HG02852 (cell line): ENCODE measurements around the gene DSCAML1.

ENCODE experiments used
- ATAC-seq: cut with Tn5 transposase; IDR thresholded peaks from one replicate; pipeline ENCODE4 v1.9.1; 2021; ENCODE audit warnings: mild to moderate bottlenecking, moderate library complexity; ENCODE audit not compliant: unreplicated experiment

The DSCAML1 gene

GRCh38 chr11:117702946-117703598, 93.9 kb downstream of the DSCAML1 start:
- no peak for ATAC-seq

- no peak for ATAC-seq
Measured at GRCh38 chr11:117701781-117702180, 95.2 kb downstream of the DSCAML1 start.

DNA sequence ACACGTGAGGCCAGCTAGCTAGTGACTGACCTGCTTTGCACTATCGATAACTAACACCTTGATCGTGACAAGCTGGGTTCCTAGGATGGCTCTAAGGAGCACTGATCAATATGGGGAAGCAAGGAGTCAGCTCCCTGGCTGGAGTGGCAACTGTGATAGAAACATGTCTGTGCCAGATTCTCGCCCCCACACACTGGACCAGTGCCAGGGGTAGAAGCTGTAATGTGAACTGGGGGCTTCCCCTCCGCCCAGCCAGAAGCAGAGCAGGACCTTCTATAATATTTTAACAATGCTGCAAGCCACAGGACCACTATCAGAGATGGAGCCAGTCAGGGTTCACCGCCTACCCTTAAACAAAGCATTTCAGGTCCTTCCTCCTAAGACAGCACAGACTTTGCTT, 96.5 kb downstream of the DSCAML1 start:
- no peak for ATAC-seq

GRCh38 chr11:117697319-117697718, 99.7 kb downstream of the DSCAML1 start:
- ATAC-seq: no peak

DNA sequence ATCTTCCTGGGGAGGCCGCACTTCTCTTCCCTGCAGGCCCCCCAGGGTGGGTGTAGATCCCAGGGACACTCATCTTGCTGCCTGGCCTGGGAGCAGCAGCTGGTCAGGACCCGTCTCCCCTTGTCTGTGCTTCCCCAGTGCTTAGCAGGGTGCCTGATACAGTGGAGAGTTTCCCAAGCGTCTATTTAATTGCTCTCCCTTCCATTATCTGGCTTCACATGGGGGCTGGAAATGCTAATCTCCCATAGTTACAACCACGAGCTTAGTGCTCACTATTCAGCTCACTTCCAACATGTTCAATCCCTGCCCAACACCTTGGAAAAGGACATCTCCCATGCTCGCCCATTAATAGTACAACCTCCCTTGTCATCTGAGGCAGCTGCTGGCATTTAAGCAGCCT, 100.5 kb downstream of the DSCAML1 start:
- no peak for ATAC-seq

DNA sequence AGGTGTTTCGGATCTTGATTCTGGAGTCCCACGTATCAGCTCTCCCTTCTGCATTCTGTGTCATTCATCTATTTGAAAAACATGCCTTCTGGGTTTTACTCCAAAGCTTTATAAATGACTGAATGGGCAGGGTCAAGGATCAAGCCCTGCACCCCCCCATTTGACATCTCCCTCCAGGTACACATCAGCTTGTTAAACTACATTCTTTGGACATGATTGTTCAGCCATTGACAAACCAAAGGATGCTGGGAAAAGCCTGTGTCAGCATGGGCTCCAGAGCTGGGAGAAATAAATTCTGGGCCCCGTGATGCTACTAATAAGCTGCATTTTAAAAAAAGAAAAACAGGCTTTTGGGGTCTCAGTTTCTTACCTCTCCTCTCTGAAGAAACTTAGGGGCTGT, 103.7 kb downstream of the DSCAML1 start:
- no peak for ATAC-seq

GRCh38 chr11:117691516-117691915, 105.5 kb downstream of the DSCAML1 start:
- ATAC-seq: no peak

DNA sequence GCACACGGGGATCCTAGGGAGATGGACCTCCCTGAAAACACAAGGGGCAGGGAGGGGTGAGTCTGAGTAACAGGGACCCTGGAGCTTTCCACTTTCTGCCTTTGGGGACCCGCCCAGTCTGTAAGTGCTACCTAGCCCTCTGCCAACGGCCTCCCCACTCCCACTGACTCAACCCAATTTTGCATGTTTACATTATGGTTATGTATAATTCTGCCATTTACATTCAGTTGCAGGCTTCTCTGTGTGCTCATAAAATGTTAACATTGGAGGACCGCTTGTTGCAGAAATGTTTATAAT, 105.8 kb downstream of the DSCAML1 start:
- ATAC-seq: no peak

DNA sequence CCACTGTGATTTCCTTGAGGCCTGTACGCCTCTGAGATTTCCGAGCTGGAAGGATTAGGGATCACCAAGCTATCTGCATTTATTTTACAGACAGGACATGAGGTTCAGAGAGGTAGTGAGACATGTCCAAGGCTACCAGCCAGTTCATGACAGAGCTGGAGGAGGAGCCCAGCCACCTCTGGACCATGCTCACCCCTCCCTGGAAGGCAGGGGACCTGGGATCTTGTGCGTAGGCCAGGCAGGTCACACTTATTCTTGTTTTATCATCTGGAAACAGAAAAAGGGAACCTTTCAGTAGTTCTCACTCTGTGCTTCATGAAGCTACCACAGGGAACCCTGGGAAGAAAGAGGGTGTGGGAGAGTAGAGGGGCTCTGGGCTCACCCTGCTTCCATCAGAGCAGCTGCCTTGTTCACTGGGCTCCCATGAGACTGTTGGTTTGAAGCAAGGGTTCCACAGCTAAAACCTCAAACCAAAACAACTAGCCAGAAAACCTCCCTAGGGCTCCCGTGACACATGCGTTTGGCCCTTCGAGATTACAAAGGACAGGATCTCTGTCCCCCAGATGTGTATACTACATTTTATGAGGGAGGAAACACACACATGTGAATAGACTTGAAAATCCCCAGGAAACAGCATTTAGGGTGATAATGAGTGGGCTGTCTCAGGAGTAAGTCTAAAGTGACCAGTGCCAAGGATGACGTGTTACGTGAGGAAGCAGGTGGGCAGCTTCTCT, 106.4 kb downstream of the DSCAML1 start:
- ATAC-seq: no peak

DNA sequence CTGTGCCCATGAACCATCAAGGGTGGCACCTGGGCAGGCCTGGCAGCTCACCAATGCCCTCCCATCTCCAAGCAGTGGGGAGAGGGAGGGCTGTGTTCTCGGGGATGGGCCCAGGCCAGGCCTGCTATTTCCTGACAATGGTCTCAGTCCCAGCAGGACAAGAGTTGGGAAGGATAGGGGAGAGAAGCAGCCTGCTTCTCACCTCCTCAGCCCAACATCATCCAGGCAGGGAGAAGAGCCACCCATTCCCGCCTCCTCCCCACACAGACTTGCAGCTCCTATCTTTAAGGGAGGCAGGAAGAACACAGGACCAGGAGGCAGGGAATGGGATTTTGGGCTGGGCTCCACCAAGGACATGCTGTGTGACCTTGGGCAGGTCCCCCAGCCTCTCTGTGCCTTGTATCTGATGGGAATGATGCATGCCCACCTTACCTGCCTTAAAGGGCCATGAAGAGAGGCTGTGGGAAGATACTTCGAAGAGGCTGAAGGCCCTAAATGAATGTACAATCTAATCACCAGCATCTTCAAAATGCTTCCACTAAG, 108.7 kb downstream of the DSCAML1 start:
- no peak for ATAC-seq

- no peak for ATAC-seq
Measured at GRCh38 chr11:117687776-117688175, 109.2 kb downstream of the DSCAML1 start.

GRCh38 chr11:117686711-117687110, 110.3 kb downstream of the DSCAML1 start:
- no peak for ATAC-seq

DNA sequence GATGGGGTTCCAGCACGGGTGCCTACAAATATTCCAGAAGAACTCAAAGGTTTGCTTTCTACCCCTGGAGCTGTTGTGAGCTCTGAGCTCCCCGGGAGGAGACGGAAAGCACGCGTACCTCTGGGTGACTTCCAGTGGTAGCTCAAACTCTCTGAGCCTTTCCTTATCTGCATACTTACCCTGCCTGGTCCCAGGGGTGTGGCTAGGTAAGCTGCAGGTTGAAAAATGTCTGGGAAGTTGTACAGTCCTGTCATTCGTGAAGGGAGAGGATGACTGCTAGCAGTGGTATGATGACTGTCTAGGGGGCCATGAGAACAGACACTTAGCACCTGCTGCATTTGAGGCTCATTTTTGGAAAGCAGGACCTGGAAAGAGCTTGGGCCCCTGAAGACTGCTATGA, 111.5 kb downstream of the DSCAML1 start:
- ATAC-seq: no peak

DNA sequence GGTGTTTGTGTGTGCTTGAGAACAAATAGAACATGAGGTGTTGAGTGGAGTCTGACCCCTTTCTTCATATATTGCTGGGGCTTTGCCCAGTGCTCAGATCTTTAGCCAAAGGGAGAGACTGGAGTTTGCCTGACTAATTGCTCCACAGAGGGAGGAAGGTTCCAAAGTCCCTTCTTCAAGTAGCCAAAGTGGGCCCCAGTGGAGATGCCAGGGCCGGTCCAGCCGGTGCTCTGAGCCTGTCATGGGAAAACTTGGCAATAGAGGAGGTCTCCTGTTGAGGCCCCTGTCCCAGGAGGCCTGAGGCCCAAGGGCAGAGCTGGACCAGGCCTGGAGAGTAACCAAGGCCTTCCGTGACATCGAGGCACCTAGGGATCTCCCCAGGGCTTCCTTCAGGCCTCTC, 112.3 kb downstream of the DSCAML1 start:
- no peak for ATAC-seq

DNA sequence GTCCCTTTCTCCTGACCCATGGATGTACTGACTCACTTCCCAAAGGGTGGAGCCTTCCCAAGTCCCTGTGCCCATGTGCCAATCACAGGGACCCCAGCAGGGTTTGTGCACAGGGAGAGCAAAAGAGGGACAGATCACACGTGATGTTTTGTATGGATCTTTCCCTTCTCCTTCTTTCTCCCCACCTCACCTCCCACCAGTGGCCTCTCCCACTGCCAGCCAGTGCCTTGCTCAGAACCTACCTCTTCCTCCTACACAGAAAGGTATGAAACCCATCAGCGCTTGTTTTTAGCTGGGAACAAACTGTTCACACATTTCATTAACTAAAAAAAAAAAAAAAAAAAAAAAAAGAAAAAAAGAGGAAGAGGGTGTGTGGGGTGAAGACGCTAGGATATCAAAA, 112.9 kb downstream of the DSCAML1 start:
- ATAC-seq: no peak

DNA sequence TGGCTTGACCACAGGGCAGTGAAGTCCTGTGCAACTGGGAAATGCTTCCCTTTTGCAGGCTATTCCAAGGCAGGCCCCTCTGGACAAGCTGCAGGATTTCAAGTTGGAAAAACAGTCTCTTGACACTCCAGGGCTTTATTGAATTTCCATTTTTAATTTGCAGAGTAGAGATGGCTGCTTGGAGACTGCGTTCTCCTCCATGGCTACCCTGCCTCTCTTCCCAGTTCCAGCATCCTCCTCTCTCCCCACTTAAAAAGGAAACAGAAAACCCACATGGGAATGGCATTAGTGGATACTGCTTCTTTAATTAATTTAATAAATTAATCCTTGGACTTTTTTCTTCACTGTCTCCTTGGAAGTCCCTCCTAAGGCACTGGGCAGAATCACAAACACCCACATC, 115.6 kb downstream of the DSCAML1 start:
- ATAC-seq: no peak

DNA sequence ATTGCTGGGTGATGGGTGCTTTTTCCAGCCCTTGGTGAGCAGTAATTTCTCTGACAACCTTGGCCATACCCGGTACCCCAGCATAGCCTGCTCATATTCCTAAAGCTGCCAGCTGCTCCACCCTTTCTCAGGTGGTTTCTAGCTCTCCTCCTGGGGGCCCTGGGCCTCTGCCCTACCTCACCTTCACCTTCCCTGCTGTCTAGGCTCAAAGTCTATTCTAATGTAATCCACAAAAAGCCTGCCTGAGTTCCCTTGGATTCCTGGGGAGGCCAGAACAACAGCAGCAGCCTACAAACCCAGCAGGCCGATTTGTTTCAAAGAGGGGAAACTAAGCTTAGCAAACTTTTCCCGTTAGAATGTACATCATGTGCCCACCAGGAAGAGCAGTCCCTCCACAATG, 117.6 kb downstream of the DSCAML1 start:
- ATAC-seq: no peak

DNA sequence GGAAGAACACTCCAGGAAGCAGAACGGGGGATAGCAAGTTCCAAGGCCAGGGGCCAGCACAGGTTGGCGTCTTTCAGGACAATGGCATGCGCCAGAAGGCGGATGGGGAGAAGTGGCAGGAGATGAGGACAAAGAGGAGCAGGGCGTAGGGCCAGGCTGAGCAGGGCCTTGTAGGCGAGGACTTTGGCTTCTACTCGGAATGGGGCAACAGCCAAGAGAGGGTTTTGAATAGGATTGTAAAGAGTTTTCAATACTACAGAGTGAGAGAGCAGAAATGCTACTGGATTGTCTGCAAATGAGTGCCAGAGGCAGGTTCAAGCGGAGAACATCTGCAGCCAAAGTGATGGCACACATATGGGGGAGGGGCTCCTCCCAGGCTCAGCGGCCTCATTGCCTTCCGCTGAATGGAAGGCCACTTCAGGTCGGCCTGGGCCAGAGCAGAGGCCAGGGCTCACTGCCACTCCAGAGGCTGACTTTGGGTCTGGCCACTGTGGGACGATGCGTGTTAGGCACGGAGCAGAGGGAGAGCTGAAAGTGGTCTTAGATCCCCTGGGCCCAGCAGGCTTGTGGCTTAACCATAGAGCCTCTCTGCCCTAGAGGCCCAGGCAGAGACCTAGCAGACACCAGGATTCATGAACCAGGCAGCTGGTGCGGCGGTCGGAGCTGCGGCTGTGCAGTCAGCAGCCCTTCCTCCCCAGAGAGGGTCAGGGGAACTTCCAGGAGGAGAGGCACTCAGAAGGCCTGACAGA, 118.2 kb downstream of the DSCAML1 start:
- ATAC-seq: no peak

DNA sequence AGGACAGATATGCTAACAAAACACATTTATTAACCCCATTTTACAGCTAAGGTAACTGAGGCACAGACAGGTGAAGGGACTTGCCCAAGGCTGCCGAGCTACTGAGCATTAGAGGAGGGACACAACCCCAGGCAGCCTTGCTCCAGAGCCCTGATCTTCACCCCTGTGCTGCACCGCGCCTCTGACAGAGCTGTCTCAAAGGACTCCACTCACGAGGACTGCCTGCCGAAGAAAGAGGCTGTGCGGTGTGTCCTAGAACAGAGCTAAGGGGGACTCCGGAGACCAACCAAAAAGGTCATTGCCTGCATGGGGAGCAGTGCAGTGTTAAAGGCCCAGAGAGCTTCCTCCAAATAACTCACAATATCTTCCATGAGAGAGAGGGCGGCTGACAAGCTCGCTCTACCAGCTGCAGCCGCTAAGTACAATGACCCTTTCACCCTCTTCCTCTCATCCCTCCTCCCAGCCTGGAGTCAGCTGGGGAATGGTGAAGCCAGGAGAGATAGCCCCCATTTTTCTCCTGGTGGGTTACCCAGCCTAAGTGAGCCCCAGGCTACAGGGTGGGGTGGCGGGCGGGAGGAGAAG, 119.2 kb downstream of the DSCAML1 start:
- no peak for ATAC-seq

DNA sequence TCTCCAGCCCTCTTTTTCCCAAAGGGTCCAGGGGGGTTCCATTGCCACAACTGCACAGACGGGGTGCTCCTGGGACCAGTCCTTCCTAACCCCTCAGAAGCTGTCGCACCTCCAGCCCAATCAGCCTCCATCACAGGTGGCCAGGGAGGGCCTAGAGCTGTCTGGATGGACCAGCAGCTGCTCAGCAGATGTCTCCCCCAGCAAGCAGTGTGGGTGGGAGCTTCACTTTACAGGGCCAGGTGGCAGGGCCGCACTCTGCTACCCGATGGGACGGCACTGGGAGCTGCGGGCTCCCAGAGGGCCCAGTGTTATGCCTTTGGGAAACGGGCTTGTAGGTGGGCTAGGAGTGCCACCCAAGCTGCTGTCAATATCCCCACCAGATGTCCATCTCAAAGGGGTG, 120.5 kb downstream of the DSCAML1 start:
- no peak for ATAC-seq

- ATAC-seq: no peak
Measured at GRCh38 chr11:117673602-117674001, 123.4 kb downstream of the DSCAML1 start.

DNA sequence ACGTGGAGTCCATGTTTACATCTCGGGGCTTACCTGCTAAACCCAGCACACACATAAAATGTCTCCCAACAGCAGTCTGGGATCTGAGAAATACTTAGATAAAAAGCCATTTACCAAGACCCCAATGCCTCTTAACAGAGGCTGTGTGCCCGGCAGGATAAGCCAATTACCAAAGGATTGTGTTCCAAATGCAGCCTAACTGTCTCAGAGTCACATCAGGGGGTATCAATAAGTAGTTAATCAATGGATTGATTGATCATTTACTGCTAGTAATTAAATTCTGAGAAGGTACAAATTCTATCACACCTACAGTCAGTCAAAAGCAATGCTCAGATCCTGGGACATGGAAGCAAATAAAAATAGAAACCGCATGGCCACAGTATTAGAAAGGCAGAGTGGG, 125.6 kb downstream of the DSCAML1 start:
- no peak for ATAC-seq
